GM19351 (cell line): ENCODE measurements around the gene UBE2V1.
"Not testable (repeated sequence)": the region's sequence is repeated elsewhere in the genome, so short reads cannot be mapped to it uniquely, and the experiment has no call there.

Experiments
- ATAC-seq: cut with Tn5 transposase; IDR thresholded peaks from one replicate; pipeline ENCODE4 v1.9.1; 2021; ENCODE audit warnings: mild to moderate bottlenecking, moderate library complexity; ENCODE audit not compliant: unreplicated experiment

Gene UBE2V1

DNA sequence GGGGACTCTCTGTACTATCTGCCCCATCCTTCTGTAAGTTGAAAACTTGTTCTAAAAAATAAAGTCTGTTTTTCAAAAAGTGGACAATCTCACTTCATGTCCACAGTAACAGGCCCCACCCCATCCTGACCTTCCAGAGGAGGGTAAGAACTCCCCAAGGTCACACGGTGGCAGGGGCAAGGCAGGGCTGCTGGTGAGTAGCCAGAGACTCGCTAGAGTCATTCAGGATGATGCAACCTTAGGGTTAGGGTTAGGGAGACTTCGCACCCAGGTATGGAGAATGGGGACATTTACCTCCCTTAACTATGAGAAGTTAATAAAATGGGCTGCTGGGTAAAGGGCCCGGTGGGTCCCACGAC, 25.1 kb upstream of the UBE2V1 start:
- ATAC-seq, result no peak

DNA sequence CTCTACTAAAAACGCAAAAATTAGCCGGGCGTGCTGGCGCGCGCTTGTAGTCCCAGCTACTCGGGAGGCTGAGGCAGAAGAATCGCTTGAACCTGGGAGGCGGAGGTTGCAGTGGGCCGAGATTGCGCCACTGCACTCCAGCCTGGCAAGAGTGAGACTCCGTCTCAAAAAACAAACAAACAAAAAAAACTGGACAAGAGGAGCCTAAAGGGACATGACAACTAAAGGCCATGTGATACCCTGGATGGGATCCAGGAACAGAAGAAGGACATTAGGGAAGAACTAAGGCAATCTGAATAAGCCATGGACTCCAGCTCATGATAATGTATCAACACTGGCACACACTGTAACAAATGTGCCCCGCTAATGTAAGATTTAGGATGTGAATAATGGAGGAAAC, 24.8 kb upstream of the UBE2V1 start:
- not testable (repeated sequence) for ATAC-seq

DNA sequence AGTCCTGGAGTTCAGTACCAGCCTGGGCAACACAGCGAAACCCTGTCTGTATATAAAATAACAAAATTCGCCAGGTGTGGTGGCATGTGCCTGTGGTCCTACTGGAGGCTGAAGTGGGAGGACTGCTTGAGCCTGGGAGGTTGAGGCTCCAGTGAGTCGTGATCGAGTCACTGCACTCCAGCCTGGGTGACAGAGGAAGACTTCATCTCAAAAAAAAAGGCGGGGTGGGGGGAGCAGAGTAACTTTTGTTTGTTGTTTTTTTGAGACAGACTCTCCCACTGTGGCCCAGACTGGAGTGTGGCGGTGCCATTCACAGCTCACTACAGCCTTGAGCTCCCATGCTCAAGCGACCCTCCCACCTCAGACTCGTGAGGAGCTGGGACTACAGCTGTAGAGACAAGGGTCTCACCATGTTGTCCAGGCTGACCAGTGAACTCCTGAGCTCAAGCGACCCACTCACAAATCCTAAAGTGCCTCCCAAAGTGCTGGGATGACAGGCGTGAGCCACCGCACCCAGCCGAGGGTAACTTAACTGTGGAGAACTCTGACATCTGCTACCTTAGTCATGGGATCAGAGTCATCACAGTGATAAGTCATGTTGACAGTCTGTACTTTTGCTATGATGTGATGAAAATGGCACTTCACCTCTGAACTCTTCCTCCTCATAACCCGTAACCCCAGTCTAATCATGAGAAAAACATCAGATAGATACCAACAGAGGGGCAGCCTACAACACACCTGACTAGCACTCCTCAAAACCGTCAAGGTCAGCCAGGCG, 24.1 kb upstream of the UBE2V1 start:
- ATAC-seq, result no peak

GRCh38 chr20:50135157-50135556, 22.2 kb upstream of the UBE2V1 start:
- not testable (repeated sequence) for ATAC-seq

- no peak for ATAC-seq
Measured at GRCh38 chr20:50133474-50134217, 20.7 kb upstream of the UBE2V1 start.

DNA sequence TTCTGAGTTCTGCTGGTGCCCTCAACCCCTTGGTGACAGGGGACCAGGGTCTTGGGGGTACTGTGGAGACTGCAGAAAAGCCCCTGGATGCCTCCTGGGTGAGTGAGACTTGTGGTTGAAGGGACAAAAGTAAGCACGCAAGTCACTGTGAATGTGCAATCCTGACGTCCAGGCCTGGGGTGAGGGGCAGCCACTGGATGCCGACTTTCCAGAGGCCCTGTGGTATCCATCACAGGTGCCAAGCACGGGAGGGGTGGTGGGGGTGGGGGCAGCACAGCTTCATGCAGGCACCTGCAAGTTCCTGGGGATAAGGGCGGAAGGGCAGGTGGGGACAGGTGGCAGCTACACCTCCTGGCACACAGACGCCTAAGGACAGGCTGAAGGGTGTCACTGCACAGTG, 20.1 kb upstream of the UBE2V1 start:
- no peak for ATAC-seq

- ATAC-seq, result no peak
Measured at GRCh38 chr20:50130995-50131394, 18.0 kb upstream of the UBE2V1 start.

DNA sequence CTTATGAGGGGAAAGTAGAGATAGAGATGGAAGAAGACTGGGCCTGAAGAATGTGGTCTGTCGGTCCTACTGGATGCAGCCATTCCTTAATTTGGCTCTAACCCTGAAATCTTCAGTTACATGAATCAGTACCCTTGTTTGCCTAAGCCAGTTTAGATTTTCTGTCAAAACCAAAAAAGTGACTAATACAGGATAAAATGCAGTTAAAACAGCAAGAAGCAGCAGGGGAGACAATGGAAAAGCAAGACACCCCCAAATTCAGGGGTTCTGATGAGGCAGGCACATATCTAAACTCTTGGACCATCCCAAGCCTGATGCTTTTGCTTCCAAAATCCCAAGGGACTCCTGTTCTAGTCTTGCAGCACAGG, 17.4 kb upstream of the UBE2V1 start:
- no peak for ATAC-seq

DNA sequence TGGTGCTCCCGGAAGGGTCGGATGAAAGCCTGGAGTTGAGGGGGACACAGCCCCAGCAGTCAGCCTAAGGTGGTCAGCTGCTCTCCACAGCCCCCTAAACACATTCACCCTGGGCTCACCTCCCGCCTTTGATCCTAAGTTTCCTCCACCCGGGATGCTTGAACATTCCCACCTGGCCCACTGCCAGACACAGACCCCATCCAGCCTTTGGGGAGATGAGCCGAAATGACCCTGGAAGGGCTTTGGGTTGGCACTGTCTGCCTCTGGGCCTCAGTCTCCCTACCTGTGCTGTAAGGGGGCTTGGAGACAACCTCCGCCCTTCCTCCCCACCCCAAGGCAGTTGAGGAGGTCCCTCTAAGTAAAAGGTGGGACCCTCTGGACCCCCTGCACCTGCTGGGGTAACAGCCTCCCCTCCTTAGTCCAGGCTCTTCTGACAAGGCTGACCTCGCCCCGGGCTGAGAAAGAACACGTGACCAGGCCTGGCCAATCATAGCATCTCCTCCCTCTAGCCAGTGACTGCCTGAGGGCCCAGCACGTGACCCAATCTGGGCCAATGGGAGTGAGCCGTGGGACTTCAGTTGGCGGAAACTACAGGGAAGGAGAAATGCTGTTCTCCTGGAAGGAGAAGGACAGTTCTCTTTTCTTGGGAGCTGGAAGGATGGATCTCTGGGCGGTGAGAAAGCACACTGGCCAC, 16.9 kb upstream of the UBE2V1 start:
- ATAC-seq, result no peak

GRCh38 chr20:50128520-50128905, 15.6 kb upstream of the UBE2V1 start:
- ATAC-seq, result no peak

GRCh38 chr20:50127587-50128519, 14.9 kb upstream of the UBE2V1 start:
- ATAC-seq, result no peak

- no peak for ATAC-seq
Measured at GRCh38 chr20:50126662-50127061, 13.7 kb upstream of the UBE2V1 start.

DNA sequence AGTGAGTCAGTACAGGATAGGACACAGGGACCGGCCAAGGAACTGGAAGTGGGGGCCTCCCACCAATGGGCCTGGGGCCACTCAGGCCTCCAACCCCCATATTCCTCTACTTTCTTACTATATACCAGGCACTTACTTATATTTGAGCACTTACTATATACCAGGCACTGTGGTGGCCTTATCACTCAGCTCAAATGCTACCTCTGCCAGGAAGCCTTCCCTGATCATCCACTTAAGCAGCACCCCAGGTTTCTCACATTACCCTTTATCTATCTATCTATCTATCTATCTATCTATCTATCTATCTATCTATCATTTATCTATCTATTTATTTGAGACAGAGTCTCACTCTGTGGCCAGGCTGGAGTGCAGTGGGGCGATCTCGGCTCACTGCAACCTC, 12.3 kb upstream of the UBE2V1 start:
- ATAC-seq, result no peak

DNA sequence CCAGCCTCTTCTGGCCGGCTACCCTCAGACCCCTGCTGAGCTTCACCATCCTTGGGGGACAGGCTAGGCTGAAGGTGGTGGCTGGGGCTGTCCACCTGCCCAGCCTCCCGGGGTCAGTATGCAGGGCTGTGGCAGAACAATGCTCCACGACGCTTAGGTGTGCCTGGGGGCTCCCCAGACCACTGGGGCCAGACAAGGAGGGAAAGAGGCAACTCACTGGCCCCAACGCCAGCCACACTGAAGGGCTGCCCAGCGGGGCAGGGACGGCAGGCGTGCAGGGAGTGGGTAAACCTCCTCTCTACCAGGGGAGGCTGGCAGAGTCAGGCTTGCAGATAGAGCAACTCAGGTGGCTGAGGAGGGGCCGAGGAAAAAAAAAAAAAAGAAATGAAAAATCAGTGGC, 11.5 kb upstream of the UBE2V1 start:
- ATAC-seq, result no peak

- no peak for ATAC-seq
Measured at GRCh38 chr20:50123418-50123817, 10.5 kb upstream of the UBE2V1 start.

GRCh38 chr20:50122763-50123162, 9.8 kb upstream of the UBE2V1 start:
- no peak for ATAC-seq

- ATAC-seq, result no peak
Measured at GRCh38 chr20:50121858-50122271, 8.9 kb upstream of the UBE2V1 start.

DNA sequence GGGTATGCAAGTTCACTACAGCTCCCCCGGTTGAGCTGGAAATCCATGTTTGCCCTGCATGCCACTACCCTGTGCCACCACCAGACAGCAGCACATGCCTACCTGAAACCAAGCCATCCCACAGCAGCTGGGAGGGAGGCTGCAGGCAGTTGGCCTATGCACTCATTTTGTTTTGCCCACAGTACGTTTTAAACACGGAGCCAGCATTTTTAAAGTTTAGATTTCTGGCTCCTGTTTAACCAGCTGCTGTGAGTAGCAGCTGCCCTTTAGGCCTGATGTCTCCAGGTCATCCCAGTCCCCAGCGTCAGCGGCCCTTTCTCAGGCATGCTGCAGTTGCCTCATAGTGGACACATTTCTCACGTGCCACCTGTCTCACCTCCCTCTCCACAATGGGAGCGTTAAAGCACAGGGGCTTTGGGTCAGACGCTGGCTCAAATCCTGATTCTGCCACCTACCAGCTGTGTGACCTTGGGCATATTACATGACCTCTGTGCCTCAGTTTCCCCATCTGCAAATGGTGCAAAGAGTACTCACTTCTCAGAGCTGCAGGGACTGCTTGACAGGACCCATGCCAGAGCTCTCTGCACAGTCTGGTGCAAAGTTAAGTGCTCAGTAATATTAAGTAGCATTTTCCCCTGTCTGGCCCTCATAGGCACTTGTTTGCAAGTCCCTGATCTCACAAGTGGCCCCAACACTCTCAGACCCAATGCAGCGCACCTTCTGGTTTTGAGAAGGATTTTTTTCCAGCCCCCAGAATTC, 8.2 kb upstream of the UBE2V1 start:
- no peak for ATAC-seq

- no peak for ATAC-seq
Measured at GRCh38 chr20:50118203-50118602, 5.3 kb upstream of the UBE2V1 start.

- ATAC-seq, result no peak
Measured at GRCh38 chr20:50116368-50116999, 3.5 kb upstream of the UBE2V1 start.
